Stimulated activated CD4-positive, alpha-beta T cell treated with anti-CD3 and anti-CD28 coated beads, Interleukin-1b, Interleukin-23, amount 100 ng/mL, for 4 hours (primary cell): ENCODE results near the gene USP7.

Experiments
- DNase-seq, 2 donors: peaks; one replicate each; pipeline ENCODE4 v3.0.0-alpha.2; 2020; ENCODE audit warnings: low read depth in 2 of 2

The USP7 gene

GRCh38 chr16:8900343-8900742 lies 63.4 kb downstream of the USP7 start:
- no peak for DNase-seq

- no peak for DNase-seq
These were observed 63.9 kb downstream of the USP7 start for GRCh38 chr16:8899709-8900317.

- no peak for DNase-seq
These were observed 64.9 kb downstream of the USP7 start for GRCh38 chr16:8898660-8899318.

- DNase-seq = no peak
These were observed 68.9 kb downstream of the USP7 start for GRCh38 chr16:8894736-8895334.

- DNase-seq = no peak
These were observed 69.6 kb downstream of the USP7 start for GRCh38 chr16:8893976-8894690.

GRCh38 chr16:8893426-8893825 lies 70.3 kb downstream of the USP7 start:
- no peak for DNase-seq

GRCh38 chr16:8892101-8892575 lies 71.6 kb downstream of the USP7 start:
- DNase-seq = no peak

- DNase-seq = no peak
These were observed 73.2 kb downstream of the USP7 start for GRCh38 chr16:8890549-8890921.

- no peak for DNase-seq
These were observed 73.7 kb downstream of the USP7 start for GRCh38 chr16:8889893-8890548.

GRCh38 chr16:8888951-8889892 lies 74.5 kb downstream of the USP7 start:
- no peak for DNase-seq

- no peak for DNase-seq
These were observed 75.7 kb downstream of the USP7 start for GRCh38 chr16:8887952-8888560.

- DNase-seq = no peak
These were observed 76.3 kb downstream of the USP7 start for GRCh38 chr16:8887431-8887765.

- no peak for DNase-seq
These were observed 76.9 kb downstream of the USP7 start for GRCh38 chr16:8886593-8887430.

- DNase-seq = no peak
These were observed 77.8 kb downstream of the USP7 start for GRCh38 chr16:8885674-8886592.

- DNase-seq = no peak
These were observed 80.9 kb downstream of the USP7 start for GRCh38 chr16:8882725-8883377.

- no peak for DNase-seq
These were observed 81.6 kb downstream of the USP7 start, which contains the start of gene LITAFD for GRCh38 chr16:8882041-8882617. LITAFD (plus strand) TSS chr16:8882351; CDS start chr16:8884356, 2,005 bp downstream.

- DNase-seq = no peak
These were observed 82.7 kb downstream of the USP7 start for GRCh38 chr16:8880839-8881510.
